ENCODE measurements around the gene UBE2V1.

UBE2V1 gene

GRCh38 chr20:50036703-50037102 is 76.2 kb downstream of the UBE2V1 start:
- FAIRE-seq (no peak), DNase-seq (ENCODE audit: extremely low spot score, insufficient read length, low read depth) (no peak)

GRCh38 chr20:50034567-50035180 is 78.3 kb downstream of the UBE2V1 start:
- no peak for FAIRE-seq
- no peak for DNase-seq (ENCODE audit: extremely low spot score, insufficient read length, low read depth)

GRCh38 chr20:50032955-50033666 is 79.8 kb downstream of the UBE2V1 start:
- FAIRE-seq (no peak), DNase-seq (ENCODE audit: extremely low spot score, insufficient read length, low read depth) (no peak)

Measured in GM18507 (cell line).